ENCODE results near the gene BTBD9.

BTBD9 gene

GRCh38 chr6:38182426-38182825, 457.3 kb downstream of the BTBD9 start:
- H3K36me3 ChIP-seq (ENCODE audit: control insufficient read depth, insufficient read depth, low read length) = no peaks in the 10 kb centered on the region
- no peaks in the 10 kb centered on the region for H3K27me3 ChIP-seq (replicated peaks; ENCODE audit: control insufficient read depth, insufficient read depth, low read length)
- no peak for TF ChIP-seq CTCF (IDR thresholded peaks at IDR 0.05; ENCODE audit: insufficient read depth, low read length, poor library complexity, severe bottlenecking)
- no peak for DNase-seq (ENCODE audit: extremely low read depth, insufficient read length)
- H3K4me3 ChIP-seq (replicated peaks; ENCODE audit: low read depth, low read length) = no peak overlapping the region

GRCh38 chr6:38180586-38180985, 459.1 kb downstream of the BTBD9 start:
- Histone ChIP-seq H3K4me3 (replicated peaks; ENCODE audit: low read depth, low read length) (no peak overlapping the region), H3K27me3 (replicated peaks; ENCODE audit: control insufficient read depth, insufficient read depth, low read length) (no peaks in the 10 kb centered on the region), H3K36me3 (ENCODE audit: control insufficient read depth, insufficient read depth, low read length) (no peaks in the 10 kb centered on the region)
- DNase-seq (ENCODE audit: extremely low read depth, insufficient read length) = no peak
- TF ChIP-seq CTCF (IDR thresholded peaks at IDR 0.05; ENCODE audit: insufficient read depth, low read length, poor library complexity, severe bottlenecking) = no peak

GRCh38 chr6:38179794-38180430, 459.8 kb downstream of the BTBD9 start:
- DNase-seq (ENCODE audit: extremely low read depth, insufficient read length) = no peak
- Histone ChIP-seq H3K27me3 (replicated peaks; ENCODE audit: control insufficient read depth, insufficient read depth, low read length) (no peaks in the 10 kb centered on the region), H3K4me3 (replicated peaks; ENCODE audit: low read depth, low read length) (no peak overlapping the region), H3K36me3 (ENCODE audit: control insufficient read depth, insufficient read depth, low read length) (no peaks in the 10 kb centered on the region; the same call in 1 of the 2 replicates)
- no peak for TF ChIP-seq CTCF (IDR thresholded peaks at IDR 0.05; ENCODE audit: insufficient read depth, low read length, poor library complexity, severe bottlenecking)

GRCh38 chr6:38179300-38179699, 460.4 kb downstream of the BTBD9 start:
- Histone ChIP-seq H3K4me3 (replicated peaks; ENCODE audit: low read depth, low read length) (no peak overlapping the region), H3K36me3 (ENCODE audit: control insufficient read depth, insufficient read depth, low read length) (no peaks in the 10 kb centered on the region; the same call in 1 of the 2 replicates), H3K27me3 (replicated peaks; ENCODE audit: control insufficient read depth, insufficient read depth, low read length) (no peaks in the 10 kb centered on the region)
- TF ChIP-seq CTCF (IDR thresholded peaks at IDR 0.05; ENCODE audit: insufficient read depth, low read length, poor library complexity, severe bottlenecking) = no peak
- no peak for DNase-seq (ENCODE audit: extremely low read depth, insufficient read length)

- H3K27me3 ChIP-seq (replicated peaks; ENCODE audit: control insufficient read depth, insufficient read depth, low read length) = no peaks in the 10 kb centered on the region
- TF ChIP-seq CTCF (IDR thresholded peaks at IDR 0.05; ENCODE audit: insufficient read depth, low read length, poor library complexity, severe bottlenecking) = no peak
- DNase-seq (ENCODE audit: extremely low read depth, insufficient read length) = no peak
- no peaks in the 10 kb centered on the region; the same call in 1 of the 2 replicates for H3K36me3 ChIP-seq (ENCODE audit: control insufficient read depth, insufficient read depth, low read length)
- H3K4me3 ChIP-seq (replicated peaks; ENCODE audit: low read depth, low read length) = no peak overlapping the region
These were observed 461.2 kb downstream of the BTBD9 start for GRCh38 chr6:38178584-38178886.

All from GM06990 (cell line).